Measurements from ENCODE around the gene NUP210L. TPM values are rescaled to one million over a fixed set of nuclear protein-coding genes. Genes with fewer than 3 reads are reported as not detected.

Gene NUP210L
- total RNA-seq, 4 donors from 2014 or later: 0.22 TPM; not detected in 3

- TF ChIP-seq CTCF (IDR thresholded peaks at IDR 0.05; ENCODE audit: low read depth): no peak
Measured at GRCh38 chr1:153984123-153984894, 170.6 kb downstream of the NUP210L start.

- no peak for TF ChIP-seq CTCF (IDR thresholded peaks at IDR 0.05; ENCODE audit: low read depth)
Measured at GRCh38 chr1:153978274-153978909, 176.5 kb downstream of the NUP210L start.

GRCh38 chr1:153977250-153978240 is 177.3 kb downstream of the NUP210L start, which contains the start of gene JTB:
JTB (minus strand) TSS chr1:153977674; CDS start chr1:153977252, 422 bp downstream.
- no peak for TF ChIP-seq CTCF (IDR thresholded peaks at IDR 0.05; ENCODE audit: low read depth)

- TF ChIP-seq CTCF (IDR thresholded peaks at IDR 0.05; ENCODE audit: low read depth): no peak
Measured at GRCh38 chr1:153976819-153977249, 178.0 kb downstream of the NUP210L start.

- TF ChIP-seq CTCF (IDR thresholded peaks at IDR 0.05; ENCODE audit: low read depth): no peak
Measured at GRCh38 chr1:153973525-153973924, 181.3 kb downstream of the NUP210L start.

- no peak for TF ChIP-seq CTCF (IDR thresholded peaks at IDR 0.05; ENCODE audit: low read depth)
Measured at GRCh38 chr1:153973071-153973470, 181.8 kb downstream of the NUP210L start.

Data from subcutaneous adipose tissue (tissue), 4 donors.